Neural crest cell (in vitro differentiated cells): ENCODE measurements around the gene FBP2. TPM values are rescaled to one million over a fixed set of nuclear protein-coding genes. Genes with fewer than 3 reads are reported as not detected.

Source experiments
- DNase-seq: peaks from one replicate; pipeline ENCODE4 v3.0.0; 2021; ENCODE audit warnings: low read depth, mixed read lengths, low spot score
- H3K27ac Mint-ChIP-seq: one replicate; pipeline ENCODE4 v1.8.0; 2021; ENCODE audit warnings: mild to moderate bottlenecking, mixed read lengths; ENCODE audit not compliant: unreplicated experiment
- H3K27me3 Mint-ChIP-seq: 2 replicates; pipeline ENCODE4 v1.8.0; 2021; ENCODE audit warnings: low read depth, mild to moderate bottlenecking, mixed read lengths
- H3K36me3 Mint-ChIP-seq: 2 replicates; pipeline ENCODE4 v1.8.0; 2021; ENCODE audit warnings: low read depth, mild to moderate bottlenecking, mixed read lengths
- H3K4me1 Mint-ChIP-seq: 2 replicates; pipeline ENCODE4 v1.8.0; 2021; ENCODE audit warnings: mixed read lengths
- H3K4me3 Mint-ChIP-seq: one replicate; pipeline ENCODE4 v1.8.0; 2021; ENCODE audit warnings: mild to moderate bottlenecking, mixed read lengths
- H3K9me3 Mint-ChIP-seq: 2 replicates; pipeline ENCODE4 v1.8.0; 2021; ENCODE audit warnings: mixed read lengths
- total RNA-seq: library from RNA; stranded (reverse); gene quantifications from 2 replicates; pipeline ENCODE4 v1.2.1, GENCODE V29; 2021
- TF ChIP-seq, protein P1 (sequence below): fragments of 200-600 bp; sonication (generic); conservative IDR thresholded peaks from 2 replicates; pipeline ENCODE4 v1.5.0; 2021; ENCODE audit warnings: antibody characterized with exemption, mild to moderate bottlenecking

FBP2 gene
- total RNA-seq, 1 donor from 2014 or later = not detected

DNA sequence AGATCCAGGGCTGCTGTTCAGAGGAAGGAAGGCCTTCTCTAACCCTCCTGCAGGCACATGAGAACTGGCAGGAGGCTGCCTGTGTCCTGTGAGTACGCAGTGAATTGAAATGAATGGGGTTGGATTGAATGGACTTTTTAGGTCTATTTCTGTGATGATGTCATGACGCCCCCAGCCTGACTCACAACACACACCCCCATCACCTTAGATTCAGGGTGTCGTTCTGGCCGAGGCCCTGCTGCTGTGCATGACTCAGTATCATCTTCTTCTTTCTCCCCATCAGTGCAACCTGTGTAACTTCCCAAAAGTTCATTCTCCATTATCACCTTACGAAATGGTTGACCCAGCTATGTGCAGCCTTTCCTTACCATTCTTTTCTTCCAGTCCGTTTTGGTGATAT, 33.4 kb downstream of the FBP2 start:
- DNase-seq = no peak
- Mint-ChIP-seq H3K27ac (no peak overlapping the region), H3K4me1 (no peaks in the 10 kb centered on the region), H3K36me3 (peaks cover 5% of the 10 kb centered on the region), H3K27me3 (peaks cover 5% of the 10 kb centered on the region), H3K4me3 (no peak overlapping the region), H3K9me3 (peaks cover 4% of the 10 kb centered on the region)
- TF ChIP-seq, protein P1, sequence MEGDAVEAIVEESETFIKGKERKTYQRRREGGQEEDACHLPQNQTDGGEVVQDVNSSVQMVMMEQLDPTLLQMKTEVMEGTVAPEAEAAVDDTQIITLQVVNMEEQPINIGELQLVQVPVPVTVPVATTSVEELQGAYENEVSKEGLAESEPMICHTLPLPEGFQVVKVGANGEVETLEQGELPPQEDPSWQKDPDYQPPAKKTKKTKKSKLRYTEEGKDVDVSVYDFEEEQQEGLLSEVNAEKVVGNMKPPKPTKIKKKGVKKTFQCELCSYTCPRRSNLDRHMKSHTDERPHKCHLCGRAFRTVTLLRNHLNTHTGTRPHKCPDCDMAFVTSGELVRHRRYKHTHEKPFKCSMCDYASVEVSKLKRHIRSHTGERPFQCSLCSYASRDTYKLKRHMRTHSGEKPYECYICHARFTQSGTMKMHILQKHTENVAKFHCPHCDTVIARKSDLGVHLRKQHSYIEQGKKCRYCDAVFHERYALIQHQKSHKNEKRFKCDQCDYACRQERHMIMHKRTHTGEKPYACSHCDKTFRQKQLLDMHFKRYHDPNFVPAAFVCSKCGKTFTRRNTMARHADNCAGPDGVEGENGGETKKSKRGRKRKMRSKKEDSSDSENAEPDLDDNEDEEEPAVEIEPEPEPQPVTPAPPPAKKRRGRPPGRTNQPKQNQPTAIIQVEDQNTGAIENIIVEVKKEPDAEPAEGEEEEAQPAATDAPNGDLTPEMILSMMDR = no peak

DNA sequence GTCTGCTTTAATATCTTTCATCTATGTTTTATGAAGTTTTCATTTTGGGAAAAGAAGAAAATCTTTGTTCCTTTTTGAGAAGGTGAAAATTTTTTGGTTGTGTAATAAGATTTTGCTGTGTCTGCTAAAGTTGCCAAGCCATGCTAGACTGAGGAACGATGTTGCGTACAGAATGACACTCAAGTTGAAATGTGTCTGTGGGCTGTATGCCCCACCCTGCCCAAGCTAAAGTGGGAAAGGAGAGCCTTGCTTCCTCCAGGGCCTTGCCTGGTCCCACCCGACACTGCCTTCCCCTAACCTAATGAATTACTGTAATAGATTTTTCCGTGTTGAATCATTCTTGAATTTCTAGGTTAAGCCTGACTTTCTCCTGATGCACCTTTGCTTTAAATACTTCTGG, 36.2 kb downstream of the FBP2 start:
- Mint-ChIP-seq H3K27ac (no peak overlapping the region), H3K36me3 (no peaks in the 10 kb centered on the region), H3K9me3 (no peaks in the 10 kb centered on the region), H3K4me3 (peak overlapping the region; percentile 53), H3K4me1 (no peaks in the 10 kb centered on the region), H3K27me3 (peaks cover 5% of the 10 kb centered on the region)
- TF ChIP-seq, protein P1 = no peak
- no peak for DNase-seq

DNA sequence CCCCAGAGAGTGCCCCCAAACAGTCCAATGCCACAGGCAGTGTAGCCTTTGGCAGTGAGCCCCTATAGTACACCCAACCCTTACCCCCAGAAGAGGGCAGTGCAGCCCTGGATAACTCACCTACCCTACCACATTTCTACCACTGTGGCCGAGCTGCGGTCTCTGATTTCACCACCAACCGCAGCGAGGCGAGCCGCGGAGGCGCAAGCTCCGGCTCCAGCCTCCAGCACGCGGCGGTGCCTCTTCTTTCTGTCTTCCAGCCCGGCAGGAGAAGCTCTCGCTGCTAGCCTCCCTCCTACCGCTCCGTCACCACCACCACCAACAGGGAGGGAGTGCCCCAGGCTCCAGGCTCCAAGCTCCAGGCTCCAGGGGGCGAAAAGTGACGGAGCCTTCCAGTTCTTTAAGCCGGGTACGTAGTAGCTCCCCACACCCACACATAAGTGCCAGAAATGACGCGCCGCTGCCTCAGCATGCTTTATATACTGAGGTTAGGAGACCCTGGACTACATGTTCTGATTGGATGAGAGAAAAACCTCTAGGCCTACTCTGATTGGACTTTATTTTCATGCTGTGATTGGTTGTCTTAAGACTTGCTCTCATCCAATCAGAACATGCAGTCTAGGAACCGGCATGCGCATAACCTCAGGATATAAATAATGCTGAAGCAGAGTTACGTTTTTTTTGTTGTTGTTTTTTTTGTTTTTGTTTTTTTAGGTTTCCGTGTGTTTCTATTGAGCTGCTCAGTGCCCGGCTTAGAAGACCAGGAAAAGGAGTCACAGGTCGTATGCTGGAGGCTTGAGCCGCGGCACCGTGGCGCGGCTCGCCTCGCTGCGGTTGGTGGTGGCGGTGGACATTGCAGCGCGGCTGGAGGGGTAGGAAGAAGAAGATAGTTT, 38.9 kb downstream of the FBP2 start, which contains the start of gene PCAT7:
PCAT7 (plus strand) TSS at position 645 of the 893 bp plus-strand sequence.
- Mint-ChIP-seq H3K27ac (no peak within 1 kb of the TSS), H3K27me3 (peaks cover 5% of the 10 kb centered on the region), H3K9me3 (peaks cover 4% of the 10 kb centered on the region), H3K36me3 (peaks cover 7% of the 10 kb centered on the region), H3K4me3 (no peak within 1 kb of the TSS), H3K4me1 (no peaks in the 10 kb centered on the region)
- peak; percentile 64 for DNase-seq
- TF ChIP-seq, protein P1 = peak; percentile 73

DNA sequence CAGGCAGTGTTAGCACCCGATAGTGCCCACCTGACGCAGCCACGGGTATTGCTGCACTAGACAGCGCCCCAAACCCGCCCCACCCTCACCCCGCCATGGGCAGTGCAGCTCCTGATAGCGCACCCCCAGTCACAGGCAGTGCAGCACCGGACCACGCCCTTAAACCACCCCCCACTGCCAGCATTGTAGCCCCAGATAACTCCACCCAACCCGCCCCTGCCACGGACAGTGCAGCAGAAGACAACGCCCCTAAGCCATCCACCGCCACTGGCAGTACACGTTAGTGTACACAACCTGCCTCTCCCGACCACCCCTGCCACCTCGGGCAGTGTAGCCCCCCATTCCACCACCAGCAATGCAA, 39.6 kb downstream of the FBP2 start:
- peaks cover 5% of the 10 kb centered on the region for H3K27me3 Mint-ChIP-seq
- TF ChIP-seq, protein P1 = no peak
- peaks cover 4% of the 10 kb centered on the region for H3K9me3 Mint-ChIP-seq
- no peaks in the 10 kb centered on the region for H3K4me1 Mint-ChIP-seq
- H3K27ac Mint-ChIP-seq = no peak overlapping the region
- peaks cover 7% of the 10 kb centered on the region for H3K36me3 Mint-ChIP-seq
- DNase-seq = no peak
- no peak overlapping the region for H3K4me3 Mint-ChIP-seq

DNA sequence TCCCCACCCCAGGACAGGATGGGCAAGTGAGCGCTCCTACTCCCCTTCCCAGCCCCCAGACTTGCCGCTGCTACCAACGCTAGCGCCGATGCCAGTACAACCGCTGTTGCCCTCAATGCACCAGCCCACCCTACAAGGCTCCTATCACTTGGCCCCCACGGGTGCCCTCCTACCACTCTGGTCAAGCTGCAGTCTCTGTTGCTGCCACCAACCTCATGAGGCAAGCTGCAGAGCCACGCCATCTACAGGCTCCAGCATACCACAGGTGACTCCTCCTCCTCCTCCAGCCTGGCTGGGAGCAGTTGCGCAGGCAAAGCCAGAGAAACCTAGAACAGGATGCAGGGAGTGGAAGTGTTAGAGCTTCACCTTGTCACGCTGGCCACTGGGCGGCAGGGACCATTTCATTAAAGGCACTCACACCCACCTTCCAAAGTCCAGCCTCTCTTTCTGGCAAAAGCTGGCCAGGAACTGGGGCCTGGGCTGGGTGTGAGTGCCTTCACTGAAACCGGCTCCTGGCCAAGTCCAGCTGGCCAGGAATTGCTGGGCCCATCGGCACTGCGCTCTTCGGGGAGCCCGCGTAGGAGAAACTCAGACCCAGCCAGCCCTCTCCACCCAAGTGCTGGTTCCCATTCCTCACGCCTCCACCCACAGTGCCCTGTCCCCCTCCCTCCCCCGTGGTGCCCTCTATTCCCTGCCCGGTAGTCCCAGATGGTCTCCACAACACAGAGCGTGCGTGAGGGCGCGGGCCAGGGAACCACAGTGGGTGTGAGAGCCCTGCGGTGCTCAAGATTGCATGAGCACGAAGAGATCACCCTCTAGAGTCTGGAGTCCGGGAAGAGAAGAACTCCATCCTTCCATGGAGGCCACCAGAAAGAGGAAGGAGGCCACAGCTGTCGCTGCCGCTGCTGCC, 40.3 kb downstream of the FBP2 start:
- H3K36me3 Mint-ChIP-seq = peaks cover 7% of the 10 kb centered on the region
- peak overlapping the region; percentile 23 for H3K4me3 Mint-ChIP-seq
- no peaks in the 10 kb centered on the region for H3K4me1 Mint-ChIP-seq
- no peak overlapping the region for H3K27ac Mint-ChIP-seq
- peaks cover 5% of the 10 kb centered on the region for H3K27me3 Mint-ChIP-seq
- peaks cover 4% of the 10 kb centered on the region for H3K9me3 Mint-ChIP-seq
- no peak for DNase-seq
- TF ChIP-seq, protein P1 = no peak
